ENCODE measurements around the gene CIB2.

Gene CIB2

GRCh38 chr15:78083687-78084448, 47.4 kb downstream of the CIB2 start:
- DNase-seq (ENCODE audit: low read depth): no peak

- no peak for DNase-seq (ENCODE audit: low read depth)
Observed at GRCh38 chr15:78083186-78083585, 48.1 kb downstream of the CIB2 start.

GRCh38 chr15:78082743-78083110, 48.5 kb downstream of the CIB2 start:
- no peak for DNase-seq (ENCODE audit: low read depth)

GRCh38 chr15:78082106-78082742, 49.0 kb downstream of the CIB2 start:
- no peak for DNase-seq (ENCODE audit: low read depth)

- no peak for DNase-seq (ENCODE audit: low read depth)
Observed at GRCh38 chr15:78080088-78080460, 51.2 kb downstream of the CIB2 start.

GRCh38 chr15:78079298-78080087, 51.8 kb downstream of the CIB2 start:
- no peak for DNase-seq (ENCODE audit: low read depth)

GRCh38 chr15:78077871-78078210, 53.4 kb downstream of the CIB2 start:
- DNase-seq (ENCODE audit: low read depth): no peak

- peak; percentile 62 for DNase-seq (ENCODE audit: low read depth)
Observed at GRCh38 chr15:78077053-78077870, 54.0 kb downstream of the CIB2 start, which contains the start of gene TBC1D2B. TSS of gene TBC1D2B (minus strand) at chr15:78077711. CDS start at chr15:78077652, 59 bp downstream.

GRCh38 chr15:78076231-78077052, 54.8 kb downstream of the CIB2 start:
- DNase-seq (ENCODE audit: low read depth): no peak

- no peak for DNase-seq (ENCODE audit: low read depth)
Observed at GRCh38 chr15:78075490-78076230, 55.6 kb downstream of the CIB2 start.

GRCh38 chr15:78073046-78073787, 58.0 kb downstream of the CIB2 start:
- no peak for DNase-seq (ENCODE audit: low read depth)

GRCh38 chr15:78072080-78072892, 59.0 kb downstream of the CIB2 start:
- no peak for DNase-seq (ENCODE audit: low read depth)

- DNase-seq (ENCODE audit: low read depth): no peak
Observed at GRCh38 chr15:78071383-78071782, 59.9 kb downstream of the CIB2 start.

- DNase-seq (ENCODE audit: low read depth): no peak
Observed at GRCh38 chr15:78070049-78070700, 61.1 kb downstream of the CIB2 start.

GRCh38 chr15:78069462-78070029, 61.7 kb downstream of the CIB2 start:
- no peak for DNase-seq (ENCODE audit: low read depth)

- DNase-seq (ENCODE audit: low read depth): no peak
Observed at GRCh38 chr15:78069052-78069414, 62.2 kb downstream of the CIB2 start.

GRCh38 chr15:78067328-78068228, 63.7 kb downstream of the CIB2 start:
- DNase-seq (ENCODE audit: low read depth): no peak

Data from T-helper 22 cell (primary cell).